H1 (cell line): ENCODE measurements around the gene MAPK8IP1. TPM values are rescaled to one million over a fixed set of nuclear protein-coding genes. Genes with fewer than 3 reads are reported as not detected.

Source experiments
- HDAC2 ChIP-seq, 2 experiments: fragments of 300-600 bp in 1 of 2; sonication (generic) in 1 of 2; IDR thresholded peaks; 2 replicates each; pipeline ENCODE4 v1.6.1; 2011 to 2012; ENCODE audit warnings: low read depth in 2 of 2, low read length in 2 of 2, mild to moderate bottlenecking in 2 of 2, moderate library complexity in 2 of 2, borderline replicate concordance in 1 of 2, inconsistent platforms in 1 of 2
- polyA plus RNA-seq, 7 experiments: library from polyadenylated mRNA; depleted of rRNA in 3 of 7; stranded (reverse) in 5 of 7; unstranded in 2 of 7; fragments of >200 nt in 5 of 7; fragments of 200-250 nt in 2 of 7; gene quantifications; 1 replicate in 5 of 7; 2 replicates in 1 of 7; 4 replicates in 1 of 7; pipeline versions ENCODE4 v1.2.1 to v1.2.3, GENCODE V29; 2011 to 2013; ENCODE audit warnings: missing spikeins in 2 of 7, mixed read lengths in 2 of 7
- total RNA-seq: library from RNA; stranded (reverse); fragmentation: NEBNext Ultra II Directional; extraction: Animal tissue kit (Norgen Biotek cat#: 25700); gene quantifications from 2 replicates; pipeline ENCODE4 v1.2.1, GENCODE V29; 2021

The MAPK8IP1 gene
- total and polyA plus RNA-seq, 2 of the 8 experiments (the other 6 are each of a cell fraction or from before 2014, with no cell fraction given): 32.4 to 40.1 TPM

- TF ChIP-seq HDAC2 (IDR thresholded peaks at IDR 0.05; ENCODE audit: borderline replicate concordance in 1 of 2, low read depth in 2 of 2, low read length in 2 of 2): peak in 1 of 2 experiments; percentile 45; a peak in 1 of 4 replicates
- TF ChIP-seq, all 59 proteins: peak for 8
Measured at GRCh38 chr11:45896422-45896984, 11.1 kb downstream of the MAPK8IP1 start (continued).
